ENCODE data around the gene TULP1. TPM values are rescaled to one million over a fixed set of nuclear protein-coding genes. Genes with fewer than 3 reads are reported as not detected.
"Not testable (repeated sequence)": the region's sequence is repeated elsewhere in the genome, so short reads cannot be mapped to it uniquely, and the experiment has no call there.

The TULP1 gene
- total RNA-seq, 4 donors from 2014 or later = not detected

GRCh38 chr6:35544769-35545361 lies 32.2 kb upstream of the TULP1 start:
- in situ Hi-C loops (cut with MboI; ENCODE audit: low sequenced_read_pairs in 4 of 4) (no loop called here), intact Hi-C loops (cut with DNase I; ENCODE audit: low total_unique reads) (no loop called here)
- Histone ChIP-seq H3K9me3 (no peaks in the 10 kb centered on the region), H3K27me3 (no peaks in the 10 kb centered on the region), H3K4me3 (no peak overlapping the region), H3K36me3 (no peaks in the 10 kb centered on the region), H3K4me1 (no peaks in the 10 kb centered on the region), H3K27ac (no peak overlapping the region)
- no peak for DNase-seq
- peak in 1 of 2 donors; percentile 16 for ATAC-seq
- TF ChIP-seq CTCF (IDR thresholded peaks at IDR 0.05 in 4 of 5, conservative IDR thresholded peaks at IDR 0.05 in 1 of 5) (no peak), POLR2A (IDR thresholded peaks at IDR 0.05) (no peak)

- Histone ChIP-seq H3K36me3 (no peaks in the 10 kb centered on the region), H3K27ac (no peak overlapping the region), H3K9me3 (no peaks in the 10 kb centered on the region), H3K4me1 (no peaks in the 10 kb centered on the region), H3K4me3 (no peak overlapping the region), H3K27me3 (no peaks in the 10 kb centered on the region)
- in situ Hi-C loops (cut with MboI; ENCODE audit: low sequenced_read_pairs in 4 of 4) (no loop called here), intact Hi-C loops (cut with DNase I; ENCODE audit: low total_unique reads) (no loop called here)
- DNase-seq = no peak
- ATAC-seq = no peak
- TF ChIP-seq POLR2A (IDR thresholded peaks at IDR 0.05) (no peak), CTCF (IDR thresholded peaks at IDR 0.05 in 4 of 5, conservative IDR thresholded peaks at IDR 0.05 in 1 of 5) (no peak)
Observed at GRCh38 chr6:35543459-35544193, 30.9 kb upstream of the TULP1 start.

- no peak for DNase-seq
- ATAC-seq = no peak
- in situ Hi-C loops (cut with MboI; ENCODE audit: low sequenced_read_pairs in 4 of 4) = no loop called here
- Histone ChIP-seq H3K4me3 (no peak overlapping the region), H3K4me1 (no peaks in the 10 kb centered on the region), H3K27ac (no peak overlapping the region), H3K9me3 (no peaks in the 10 kb centered on the region), H3K36me3 (no peaks in the 10 kb centered on the region), H3K27me3 (no peaks in the 10 kb centered on the region)
- intact Hi-C loops (cut with DNase I; ENCODE audit: low total_unique reads) = no loop called here
- TF ChIP-seq POLR2A (IDR thresholded peaks at IDR 0.05) (no peak), CTCF (IDR thresholded peaks at IDR 0.05 in 4 of 5, conservative IDR thresholded peaks at IDR 0.05 in 1 of 5) (no peak)
Observed at GRCh38 chr6:35541836-35542235, 29.1 kb upstream of the TULP1 start.

- Histone ChIP-seq H3K4me1 (no peaks in the 10 kb centered on the region), H3K36me3 (no peaks in the 10 kb centered on the region), H3K9me3 (no peaks in the 10 kb centered on the region), H3K27me3 (no peaks in the 10 kb centered on the region), H3K4me3 (no peak overlapping the region), H3K27ac (no peak overlapping the region)
- in situ Hi-C loops (cut with MboI; ENCODE audit: low sequenced_read_pairs in 4 of 4) = no loop called here
- intact Hi-C loops (cut with DNase I; ENCODE audit: low total_unique reads) = no loop called here
- TF ChIP-seq POLR2A (IDR thresholded peaks at IDR 0.05) = no peak
- TF ChIP-seq CTCF (IDR thresholded peaks at IDR 0.05 in 4 of 5, conservative IDR thresholded peaks at IDR 0.05 in 1 of 5) = no peak
- ATAC-seq (no peak), DNase-seq (no peak)
Observed at GRCh38 chr6:35539223-35539622, 26.5 kb upstream of the TULP1 start.

- intact Hi-C loops (cut with DNase I; ENCODE audit: low total_unique reads); ATAC-seq; H3K4me1 ChIP-seq; H3K27me3 ChIP-seq; H3K27ac ChIP-seq; in situ Hi-C loops (cut with MboI; ENCODE audit: low sequenced_read_pairs in 4 of 4); DNase-seq; H3K4me3 ChIP-seq; H3K9me3 ChIP-seq; H3K36me3 ChIP-seq: not testable (repeated sequence)
Observed at GRCh38 chr6:35535847-35536246, 23.2 kb upstream of the TULP1 start.

Data from gastrocnemius medialis (tissue), 4 donors.